ENCODE results near the gene SLBP.
"Not testable (repeated sequence)": the region's sequence is repeated elsewhere in the genome, so short reads cannot be mapped to it uniquely, and the experiment has no call there.

SLBP gene

GRCh38 chr4:1673671-1674070 is 38.4 kb downstream of the SLBP start:
- DNase-seq = no peak

DNA sequence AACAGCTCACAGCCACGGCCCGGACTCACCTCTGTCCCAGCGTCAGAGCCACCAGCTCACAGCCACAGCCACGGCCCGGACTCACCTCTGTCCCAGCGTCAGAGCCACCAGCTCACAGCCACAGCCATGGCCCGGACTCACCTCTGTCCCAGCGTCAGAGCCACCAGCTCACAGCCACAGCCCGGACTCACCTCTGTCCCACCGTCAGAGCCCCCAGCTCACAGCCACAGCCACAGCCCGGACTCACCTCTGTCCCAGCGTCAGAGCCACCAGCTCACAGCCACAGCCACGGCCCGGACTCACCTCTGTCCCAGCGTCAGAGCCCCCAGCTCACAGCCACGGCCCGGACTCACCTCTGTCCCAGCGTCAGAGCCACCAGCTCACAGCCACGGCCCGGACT is 41.1 kb downstream of the SLBP start:
- DNase-seq = not testable (repeated sequence)

GRCh38 chr4:1670279-1670678 is 41.8 kb downstream of the SLBP start:
- DNase-seq = no peak

GRCh38 chr4:1669850-1670249 is 42.3 kb downstream of the SLBP start:
- DNase-seq = no peak

- DNase-seq = no peak
These were observed 42.8 kb downstream of the SLBP start for GRCh38 chr4:1669270-1669669.

DNA sequence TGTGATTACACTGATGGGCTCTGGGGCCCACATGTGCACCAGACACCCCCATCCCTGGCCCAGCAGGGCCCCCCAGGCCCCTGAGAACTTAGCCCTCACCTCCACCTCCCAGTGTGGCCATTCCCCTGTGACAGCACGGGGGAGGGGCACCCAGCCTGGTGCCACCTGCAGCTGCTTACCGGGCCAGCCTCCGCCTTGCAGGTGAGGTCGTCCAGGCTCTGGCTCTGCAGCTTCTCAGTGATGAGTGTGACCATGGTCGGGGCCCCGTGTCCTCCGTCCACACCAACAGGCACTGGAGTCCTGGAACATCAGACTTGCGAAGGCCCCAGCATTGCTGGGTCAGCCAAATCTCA is 43.7 kb downstream of the SLBP start:
- DNase-seq = no peak

- DNase-seq = no peak
These were observed 44.8 kb downstream of the SLBP start for GRCh38 chr4:1667273-1667672.

- DNase-seq = no peak
These were observed 45.7 kb downstream of the SLBP start for GRCh38 chr4:1666391-1666790.

DNA sequence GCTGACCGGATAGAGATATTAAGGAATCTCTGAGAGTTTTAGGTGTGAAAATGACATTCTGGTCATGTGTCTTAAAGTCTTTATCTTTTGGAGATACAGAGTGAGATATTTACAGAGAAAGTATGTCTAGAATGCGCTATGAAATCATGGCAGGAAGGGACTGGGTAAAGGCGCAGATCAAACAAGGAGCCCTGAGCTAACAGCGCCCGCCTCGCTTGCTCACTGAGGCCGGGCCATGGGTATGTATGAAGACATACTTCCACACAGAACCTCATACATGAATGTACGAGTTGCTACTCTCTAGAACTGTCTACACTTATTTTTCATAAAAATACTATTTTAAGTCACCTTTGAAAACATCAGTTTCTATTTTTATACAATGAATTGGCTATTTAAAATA is 48.0 kb downstream of the SLBP start:
- DNase-seq = no peak

DNA sequence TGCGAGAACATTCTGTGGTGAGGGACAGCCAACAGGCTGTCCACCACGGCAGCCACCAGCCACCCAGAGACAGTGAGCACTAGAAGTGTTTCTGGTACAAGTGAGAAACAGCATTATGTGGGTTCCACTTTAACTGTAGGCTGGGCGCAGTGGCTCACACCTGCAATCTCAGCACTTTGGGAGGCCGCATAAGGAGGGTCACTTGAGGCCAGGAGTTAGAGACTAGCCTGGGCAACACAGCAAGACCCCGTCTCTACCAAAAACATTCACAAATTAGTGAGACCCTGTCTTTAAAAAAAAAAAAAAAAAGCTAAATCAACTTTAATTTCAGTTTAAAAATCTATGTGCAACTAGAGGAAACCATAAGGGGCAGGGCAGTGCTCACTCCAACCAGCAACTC is 48.6 kb downstream of the SLBP start:
- no peak for DNase-seq

DNA sequence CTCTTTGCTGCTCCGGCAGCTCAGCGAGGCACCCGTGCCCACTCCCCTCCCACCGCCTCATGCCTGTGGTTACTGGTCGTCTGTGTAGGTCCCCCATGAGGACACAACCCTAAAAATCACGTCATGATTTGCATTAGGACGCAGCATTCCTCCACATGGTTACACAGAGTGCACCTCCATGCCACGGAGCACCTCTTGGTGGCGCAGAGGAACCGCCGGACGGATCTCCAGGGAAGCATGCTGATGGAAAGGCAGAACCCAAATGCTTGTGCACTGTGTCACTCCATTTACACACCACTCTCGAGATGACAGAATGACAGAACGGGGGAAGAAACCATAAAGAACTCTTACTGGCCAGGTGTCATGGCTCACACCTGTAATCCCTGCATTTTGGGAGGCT is 50.4 kb downstream of the SLBP start:
- no peak for DNase-seq

- no peak for DNase-seq
These were observed 51.0 kb downstream of the SLBP start for GRCh38 chr4:1660948-1661677.

DNA sequence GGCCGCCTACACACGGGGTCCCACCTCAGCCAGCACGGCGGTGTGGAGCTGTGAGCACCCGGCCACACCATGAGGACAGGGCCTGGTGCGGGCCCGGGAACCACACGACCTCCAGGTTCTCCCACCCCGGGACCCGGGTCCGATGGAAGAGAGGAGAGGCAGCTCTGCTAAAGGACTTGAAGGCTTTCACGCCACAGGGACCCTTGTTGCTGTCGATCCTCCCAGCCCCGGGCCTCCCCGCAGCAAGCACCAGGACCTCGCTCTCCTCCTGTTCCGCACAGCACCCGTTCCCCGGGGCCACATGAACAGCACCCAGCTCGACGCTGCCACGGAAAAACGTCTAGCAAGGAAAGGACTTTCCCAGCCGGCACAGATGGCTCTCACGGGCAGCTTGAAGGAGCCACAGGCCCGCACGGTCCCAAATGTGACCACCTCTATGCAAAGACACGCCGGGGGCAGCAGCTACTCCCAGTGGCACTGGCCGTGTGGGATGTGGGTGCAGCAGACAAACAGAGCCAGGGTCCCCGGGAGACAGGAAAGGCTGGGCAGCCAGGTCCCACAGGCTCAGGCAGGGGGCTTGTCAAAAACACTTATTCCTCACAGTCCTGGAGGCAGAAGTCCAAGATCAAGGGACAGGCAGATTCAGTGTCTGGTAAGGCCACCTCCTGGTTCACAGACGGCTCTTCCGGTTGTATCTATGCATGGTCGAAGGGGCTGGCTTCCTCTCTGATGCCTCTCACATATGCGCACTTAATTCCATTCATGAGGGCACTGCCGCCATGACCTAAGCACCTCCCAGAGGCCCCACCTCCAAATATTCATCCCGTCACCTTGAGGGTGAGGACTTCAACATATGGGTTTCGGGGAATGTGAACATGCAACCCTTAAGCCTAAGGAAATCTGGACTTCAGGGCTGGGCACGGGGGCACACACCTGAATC is 52.7 kb downstream of the SLBP start:
- DNase-seq = no peak

- DNase-seq = no peak
These were observed 53.5 kb downstream of the SLBP start for GRCh38 chr4:1658581-1658980.

GRCh38 chr4:1658146-1658545 is 54.0 kb downstream of the SLBP start:
- no peak for DNase-seq

- no peak for DNase-seq
These were observed 55.1 kb downstream of the SLBP start for GRCh38 chr4:1656986-1657385.

DNA sequence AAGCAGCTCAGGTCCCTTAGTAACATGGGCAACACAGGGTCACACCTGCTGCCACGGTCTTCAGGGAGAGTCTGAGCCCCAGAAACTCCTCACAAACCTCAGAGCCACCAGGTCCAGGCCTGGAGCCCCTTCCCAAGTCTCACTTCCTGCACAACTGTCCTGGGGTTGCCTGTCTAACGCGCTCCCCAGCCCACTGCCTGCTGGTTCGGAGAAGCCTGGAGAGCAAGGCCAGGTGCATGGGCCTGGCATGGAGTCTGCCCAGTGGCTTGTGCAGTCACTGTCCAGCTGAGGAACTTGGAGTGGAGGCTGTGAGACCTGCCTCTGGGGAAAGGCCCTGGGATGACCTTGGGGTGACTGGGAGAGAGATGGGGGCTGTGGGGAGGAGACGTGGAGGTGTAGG is 56.0 kb downstream of the SLBP start:
- DNase-seq = no peak

- no peak for DNase-seq
These were observed 56.4 kb downstream of the SLBP start for GRCh38 chr4:1655676-1656075.

GRCh38 chr4:1655081-1655480 is 57.0 kb downstream of the SLBP start:
- no peak for DNase-seq

- no peak for DNase-seq
These were observed 57.7 kb downstream of the SLBP start for GRCh38 chr4:1654216-1654955.

- no peak for DNase-seq
These were observed 58.3 kb downstream of the SLBP start for GRCh38 chr4:1653776-1654175.

GRCh38 chr4:1652088-1652487 is 60.0 kb downstream of the SLBP start:
- no peak for DNase-seq

GRCh38 chr4:1651609-1652008 is 60.5 kb downstream of the SLBP start:
- DNase-seq = no peak

DNA sequence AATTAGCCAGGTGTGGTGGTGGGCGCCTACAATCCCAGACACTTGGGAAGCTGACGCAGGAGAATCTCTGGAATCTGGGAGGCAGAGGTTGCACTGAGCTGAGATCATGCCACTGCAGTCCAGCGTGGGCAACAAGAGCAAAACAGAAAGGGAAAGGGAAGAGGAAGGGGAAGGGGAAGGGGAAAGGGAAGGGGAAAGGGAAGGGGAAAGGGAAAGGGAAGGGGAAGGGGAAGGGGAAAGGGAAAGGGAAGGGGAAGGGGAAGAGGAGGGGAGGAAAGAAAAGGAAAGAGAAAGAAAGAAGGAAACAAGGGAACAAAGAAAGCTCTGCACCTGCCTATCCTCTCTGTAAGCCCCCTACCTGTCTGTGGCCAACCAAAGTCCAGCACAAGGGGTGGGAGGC is 63.2 kb downstream of the SLBP start:
- no peak for DNase-seq
